GM12878 (cell line): Measurements from ENCODE around the gene PARD6A. TPM values are rescaled to one million over a fixed set of nuclear protein-coding genes. Genes with fewer than 3 reads are reported as not detected.

Experiments used
- ATAC-seq: fragments of 200-7000 bp; cut with Tn5 transposase; 3 replicates; pipeline ENCODE4 v1.9.1; 2020; ENCODE audit warnings: mild to moderate bottlenecking, moderate library complexity
- BruUV-seq: library from RNA; stranded (reverse); fragments of 400-500 nt; replicated peaks from 2 replicates; lab custom pipeline; 2021; lab: Mats Ljungman, UMichigan
- CTCF ChIA-PET: fragments of 300-600 bp; sonication (Branson Sonifier 250); formaldehyde crosslinking; extraction: SDS; loops from one replicate; lab custom pipeline; 2021; ENCODE audit warnings: inconsistent platforms; lab: Yijun Ruan, JAX
- POLR2A ChIA-PET: fragments of 350-600 bp; formaldehyde crosslinking; extraction: SDS; loops from one replicate; lab custom pipeline; 2021; ENCODE audit warnings: inconsistent platforms; lab: Charles Lee
- RAD21 ChIA-PET: fragments of 300-600 bp; sonication (Branson Sonifier 250); formaldehyde crosslinking; loops from one replicate; lab custom pipeline; 2023; ENCODE audit warnings: antibody characterized with exemption; ENCODE audit not compliant: unreplicated experiment; lab: Charles Lee
- SMC1A ChIA-PET: fragments of 300-600 bp; sonication (Branson Sonifier 250); formaldehyde crosslinking; loops from one replicate; lab custom pipeline; 2023; ENCODE audit not compliant: unreplicated experiment, uncharacterized antibody; lab: Charles Lee
- DNase-seq: peaks from one replicate; pipeline ENCODE4 v3.0.0-alpha.2; 2011; ENCODE audit warnings: low read depth, low spot score
- FAIRE-seq: peaks from 3 replicates; lab custom pipeline; 2011; peaks lifted over from hg19 to GRCh38; lab: Jason Lieb, UNC
- H2AFZ ChIP-seq: 2 replicates; pipeline ENCODE4 v1.6.0; 2011; ENCODE audit warnings: low read depth, low read length, control low read depth; ENCODE audit not compliant: control insufficient read depth
- H3K27ac ChIP-seq: 2 replicates; pipeline ENCODE4 v1.5.1; 2011; ENCODE audit warnings: control low read depth; ENCODE audit not compliant: control insufficient read depth, insufficient read depth
- H3K27me3 ChIP-seq, 2 experiments: replicated peaks in 1 of 2; 2 replicates each; pipeline versions ENCODE4 v1.6.0 to v1.6.1; 2011; ENCODE audit warnings: low read length in 1 of 2; ENCODE audit not compliant: control insufficient read depth in 2 of 2, insufficient read depth in 2 of 2
- H3K36me3 ChIP-seq, 2 experiments: 2 replicates each; pipeline ENCODE4 v1.5.1; 2011; ENCODE audit warnings: low read length in 1 of 2; ENCODE audit not compliant: control insufficient read depth in 2 of 2, insufficient read depth in 2 of 2
- H3K4me1 ChIP-seq: 2 replicates; pipeline ENCODE4 v1.6.1; 2011; ENCODE audit warnings: mild to moderate bottlenecking, low read length, moderate library complexity, mixed read lengths; ENCODE audit not compliant: control insufficient read depth, insufficient read depth
- H3K4me2 ChIP-seq: 2 replicates; pipeline ENCODE4 v1.6.0; 2011; ENCODE audit warnings: control low read depth; ENCODE audit not compliant: control insufficient read depth, insufficient read depth
- H3K4me3 ChIP-seq: fragments of 200-600 bp; sonication (generic); 2 replicates; pipeline ENCODE4 v1.5.1; 2016
- H3K79me2 ChIP-seq: 2 replicates; pipeline ENCODE4 v1.6.0; 2011; ENCODE audit warnings: low read length; ENCODE audit not compliant: control insufficient read depth, insufficient read depth
- H3K9ac ChIP-seq: 2 replicates; pipeline ENCODE4 v1.8.0; 2011; ENCODE audit warnings: low read length, control low read depth, mixed read lengths; ENCODE audit not compliant: control insufficient read depth, insufficient read depth
- H3K9me3 ChIP-seq: replicated peaks from 3 replicates; pipeline ENCODE4 v1.5.1; 2011; ENCODE audit warnings: mild to moderate bottlenecking, low read length; ENCODE audit not compliant: control insufficient read depth, insufficient read depth
- H4K20me1 ChIP-seq: 2 replicates; pipeline ENCODE4 v1.6.0; 2011; ENCODE audit not compliant: control insufficient read depth, insufficient read depth
- CREB1 ChIP-seq: IDR thresholded peaks from 2 replicates; pipeline ENCODE4 v1.6.1; 2012; ENCODE audit warnings: low read depth, mild to moderate bottlenecking, inconsistent platforms
- SMAD5 ChIP-seq: IDR thresholded peaks from 2 replicates; pipeline ENCODE4 v1.6.1; 2016; ENCODE audit warnings: antibody characterized with exemption, low read depth
- ZZZ3 ChIP-seq: IDR thresholded peaks from 2 replicates; pipeline ENCODE4 v1.6.1; 2011; ENCODE audit warnings: low read depth; ENCODE audit not compliant: control insufficient read depth, insufficient read length
- WGBS: methylation state at CpG from one replicate; pipeline ENCODE4 v1.1.6; 2016; ENCODE audit warnings: low lambda C conversion rate; ENCODE audit not compliant: insufficient replicate concordance, insufficient coverage; ENCODE audit errors: missing lambda C conversion rate; 5-methylcytosine and 5-hydroxymethylcytosine counted together
- in situ Hi-C: fragments of 300-500 bp; cut with MboI; formaldehyde crosslinking; loops from 9 replicates; pipeline ENCODE4 v1.14.3; 2018; ENCODE audit warnings: mixed read lengths
- intact Hi-C: fragments of 100-400 bp; cut with micrococcal nuclease; formaldehyde crosslinking; loops from one replicate; pipeline ENCODE4 v1.14.2; 2022; ENCODE audit not compliant: unreplicated experiment
- polyA plus RNA-seq, 11 experiments: library from polyadenylated mRNA; depleted of rRNA in 4 of 11; unstranded in 6 of 11; stranded (reverse) in 5 of 11; fragments of >200 nt; fragmentation: Nextera tagmentation in 4 of 11; fragmentation: Illumina TruSeq in 1 of 11; extraction: Ambion mirVana in 4 of 11; extraction: Trizol in 1 of 11; gene quantifications; 1 replicate in 1 of 11; 2 replicates in 10 of 11; pipeline versions ENCODE4 v1.2.1 to v1.2.3, GENCODE V29; 2011 to 2016; ENCODE audit warnings: inconsistent platforms in 2 of 11, missing spikeins in 2 of 11, low read depth in 1 of 11
- total RNA-seq, 4 experiments: library from RNA; depleted of rRNA in 3 of 4; stranded (reverse); fragments of >200 nt in 3 of 4; fragmentation: Illumina TruSeq in 1 of 4; extraction: Trizol in 1 of 4; gene quantifications; 2 replicates each; pipeline versions ENCODE4 v1.2.1 to v1.2.3, GENCODE V29; 2013 to 2021
- TF ChIP-seq, protein P1 (sequence below): fragments of 450-650 bp; IDR thresholded peaks from 2 replicates; pipeline ENCODE4 v1.6.1; 2017; ENCODE audit warnings: borderline replicate concordance

PARD6A gene
- total and polyA plus RNA-seq, 10 of the 15 experiments (the other 5 are each of a cell fraction or from before 2014, with no cell fraction given): 0.42 to 10.1 (median 4.4) TPM

DNA sequence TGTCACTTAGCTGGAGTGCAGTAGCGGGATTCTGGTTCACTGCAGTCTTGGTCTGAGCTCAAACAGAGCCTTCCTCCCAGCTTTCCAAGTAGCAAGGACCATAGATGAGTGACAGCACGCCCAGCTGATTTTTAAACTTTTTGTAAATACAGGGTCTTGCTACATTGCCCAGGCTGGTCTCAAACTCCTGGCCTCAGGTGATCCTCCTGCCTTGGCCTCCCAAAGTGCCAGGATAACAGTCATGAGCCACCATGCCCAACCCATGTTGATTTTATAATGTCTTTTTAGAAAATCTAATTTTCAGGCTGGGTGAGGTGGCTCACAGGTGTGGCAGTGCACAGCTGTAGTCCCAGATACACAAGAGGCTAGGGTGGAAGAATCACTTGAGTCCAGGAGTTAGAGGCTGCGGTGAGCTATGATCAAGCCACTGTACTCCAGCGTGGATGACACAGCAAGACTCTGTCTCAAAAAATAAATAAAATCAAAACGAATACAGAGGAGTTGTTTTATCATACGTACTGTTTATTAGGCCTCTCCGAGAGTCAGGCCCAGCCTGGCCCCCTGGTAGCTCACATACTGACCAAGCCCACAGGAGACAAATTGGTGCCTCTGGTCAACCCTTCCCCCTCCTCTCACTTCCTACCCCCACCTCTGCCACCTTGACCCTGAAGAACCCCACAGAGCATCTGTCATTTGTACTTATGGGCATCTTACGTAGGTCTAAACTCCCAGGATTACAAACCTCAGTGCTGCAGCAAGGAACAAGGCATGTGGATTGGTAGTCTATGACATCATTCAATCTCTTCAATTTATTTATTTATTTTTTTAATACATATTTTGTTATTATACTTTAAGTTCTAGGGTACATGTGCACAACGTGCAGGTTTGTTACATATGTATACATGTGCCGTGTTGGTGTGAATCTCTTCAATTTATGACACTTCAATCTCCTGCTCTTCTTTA, 19.5 kb downstream of the PARD6A start (continued):
- TF ChIP-seq, protein P1, sequence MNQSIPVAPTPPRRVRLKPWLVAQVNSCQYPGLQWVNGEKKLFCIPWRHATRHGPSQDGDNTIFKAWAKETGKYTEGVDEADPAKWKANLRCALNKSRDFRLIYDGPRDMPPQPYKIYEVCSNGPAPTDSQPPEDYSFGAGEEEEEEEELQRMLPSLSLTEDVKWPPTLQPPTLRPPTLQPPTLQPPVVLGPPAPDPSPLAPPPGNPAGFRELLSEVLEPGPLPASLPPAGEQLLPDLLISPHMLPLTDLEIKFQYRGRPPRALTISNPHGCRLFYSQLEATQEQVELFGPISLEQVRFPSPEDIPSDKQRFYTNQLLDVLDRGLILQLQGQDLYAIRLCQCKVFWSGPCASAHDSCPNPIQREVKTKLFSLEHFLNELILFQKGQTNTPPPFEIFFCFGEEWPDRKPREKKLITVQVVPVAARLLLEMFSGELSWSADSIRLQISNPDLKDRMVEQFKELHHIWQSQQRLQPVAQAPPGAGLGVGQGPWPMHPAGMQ: no peak
- TF ChIP-seq, all 136 proteins: peak for 0

DNA sequence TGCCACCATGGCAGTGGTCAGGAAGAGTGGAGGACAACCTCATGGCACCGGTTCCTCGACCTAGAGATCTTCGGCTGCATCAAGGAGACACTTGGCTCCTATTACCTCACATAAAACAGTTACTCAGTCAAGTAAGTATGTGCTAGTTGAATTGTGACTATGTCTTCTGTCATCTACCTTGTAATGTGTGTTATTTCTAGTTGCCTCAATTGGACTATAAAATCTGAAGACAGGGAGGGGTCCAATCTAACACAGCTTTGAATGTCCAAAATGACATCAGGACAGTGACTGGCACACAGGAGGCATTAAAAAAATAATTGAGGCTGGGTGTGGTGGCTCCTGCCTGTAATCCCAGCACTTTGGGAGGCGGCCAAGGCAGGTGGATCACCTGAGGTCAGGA, 23.0 kb downstream of the PARD6A start:
- no peak overlapping the region for H3K4me2 ChIP-seq
- H3K27me3 ChIP-seq: no peaks in the 10 kb centered on the region
- H2AFZ ChIP-seq: no peak overlapping the region
- no peaks in the 10 kb centered on the region for H4K20me1 ChIP-seq
- FAIRE-seq: no peak
- CTCF ChIA-PET: interaction anchor here (0.6 to 2.0 kb wide), 4 partner anchors 11 to 169 kb away, joined by 3 to 8 read pairs (median 4); no protein-coding TSS in a partner anchor
- no peak overlapping the region for H3K4me3 ChIP-seq
- SMC1A ChIA-PET: no interaction called here
- no peaks in the 10 kb centered on the region for H3K9me3 ChIP-seq
- no peak for ATAC-seq
- TF ChIP-seq ZZZ3 (no peak), CREB1 (no peak), SMAD5 (no peak)
- TF ChIP-seq, protein P1: no peak
- H3K27ac ChIP-seq: no peak overlapping the region
- intact Hi-C loops: no loop called here
- no TSS peak for BruUV-seq
- H3K36me3 ChIP-seq: peaks cover 0 to 9% of the 10 kb centered on the region in 2 experiments; a peak in 3 of 4 replicates
- in situ Hi-C loops: no loop called here
- WGBS: 93% methylated on average over 4 of the region's 4 CpGs
- POLR2A ChIA-PET: interaction anchor here (1.4 kb wide), 1 partner anchor 203 kb away, joined by 5 read pairs; the partner anchor contains the start of gene ATP6V0D1
- H3K9ac ChIP-seq: no peak overlapping the region
- no peaks in the 10 kb centered on the region for H3K79me2 ChIP-seq
- H3K4me1 ChIP-seq: peaks cover 5% of the 10 kb centered on the region
- DNase-seq: no peak
- RAD21 ChIA-PET: no interaction called here
